Kidney (tissue), 14 donors: ENCODE measurements around the gene DUSP22. TPM values are rescaled to one million over a fixed set of nuclear protein-coding genes. Genes with fewer than 3 reads are reported as not detected.

Experiments used
- DNase-seq, 5 donors: peaks; one replicate each; pipeline ENCODE4 v3.0.0-alpha.2; 2013 to 2020
- FAIRE-seq: peaks from 2 replicates; lab custom pipeline; 2012; peaks lifted over from hg19 to GRCh38; lab: Jason Lieb, UNC
- H3K27ac ChIP-seq, 2 donors: one replicate each; pipeline ENCODE4 v1.7.0; 2013; ENCODE audit warnings: low read depth in 2 of 2, low read length in 2 of 2, inconsistent platforms in 1 of 2
- H3K27me3 ChIP-seq: one replicate; pipeline ENCODE4 v1.7.1; 2013; ENCODE audit warnings: low read length, inconsistent platforms; ENCODE audit not compliant: control insufficient read depth, insufficient read depth
- H3K36me3 ChIP-seq, 3 donors: one replicate each; pipeline versions ENCODE4 v1.7.0 to v1.7.1; 2013; ENCODE audit warnings: low read length in 3 of 3, control low read depth in 1 of 3, inconsistent platforms in 1 of 3; ENCODE audit not compliant: insufficient read depth in 3 of 3, control insufficient read depth in 2 of 3
- H3K4me1 ChIP-seq, 3 donors: one replicate each; pipeline versions ENCODE4 v1.7.0 to v1.7.1; 2013; ENCODE audit warnings: low read length in 3 of 3, inconsistent platforms in 1 of 3, low read depth in 1 of 3; ENCODE audit not compliant: control insufficient read depth in 2 of 3, insufficient read depth in 2 of 3
- H3K4me3 ChIP-seq, 3 donors: one replicate each; pipeline versions ENCODE4 v1.7.0 to v1.8.1; 2013; ENCODE audit warnings: low read length in 3 of 3, control low read depth in 1 of 3, inconsistent platforms in 1 of 3
- H3K9ac ChIP-seq, 3 donors: one replicate each; pipeline versions ENCODE4 v1.7.0 to v1.7.1; 2013; ENCODE audit warnings: low read length in 3 of 3, control low read depth in 1 of 3, inconsistent platforms in 1 of 3
- H3K9me3 ChIP-seq, 3 donors: one replicate each; pipeline versions ENCODE4 v1.7.0 to v1.7.1; 2013; ENCODE audit warnings: low read length in 3 of 3, control low read depth in 1 of 3, inconsistent platforms in 1 of 3; ENCODE audit not compliant: control insufficient read depth in 2 of 3, insufficient read depth in 1 of 3
- CTCF ChIP-seq: IDR thresholded peaks from 3 replicates; pipeline ENCODE4 v1.5.1; 2012; ENCODE audit warnings: mild to moderate bottlenecking, moderate library complexity, borderline replicate concordance; ENCODE audit not compliant: insufficient read depth; ENCODE audit errors: extremely low read depth
- intact Hi-C: fragments of 100-400 bp; cut with DNase I; formaldehyde crosslinking; loops from one replicate; pipeline ENCODE4 v1.11.1; 2022
- polyA plus RNA-seq: library from polyadenylated mRNA; stranded (reverse); fragments of 350-450 nt; fragmentation: Illumina TruSeq; extraction: RNeasy Lipid Tissue Mini Kit (QIAGEN cat#74804); gene quantifications from one replicate; pipeline ENCODE4 v1.2.3, GENCODE V29; 2014; ENCODE audit warnings: low read depth, low replicate concordance; ENCODE audit not compliant: insufficient read depth
- total RNA-seq: library from RNA; stranded (reverse); fragmentation: NEBNext Ultra II Directional; extraction: Animal tissue kit (Norgen Biotek cat#: 25700); gene quantifications from one replicate; pipeline ENCODE4 v1.2.1, GENCODE V29; 2021
- donor health status: control.
- donor health status: control.
- donor health status: control.
- donor health status: control.
- donor health status: control.
- donor health status: DM: yes; HTN: yes; CAD: no.
- donor health status: Normal renal cell carcinoma (clear cell type).

Gene DUSP22
- total and polyA plus RNA-seq, 2 donors from 2014 or later = 24.0 to 60.7 TPM

- no peak overlapping the region for H3K9ac ChIP-seq
Measured at GRCh38 chr6:343226-343935, 51.1 kb downstream of the DUSP22 start.

GRCh38 chr6:343960-344815 lies 51.9 kb downstream of the DUSP22 start:
- Histone ChIP-seq H3K4me1 (peaks cover 0 to 3% (median 0%) of the 10 kb centered on the region in 3 donors), H3K27ac (no peak overlapping the region), H3K27me3 (no peaks in the 10 kb centered on the region), H3K4me3 (no peak overlapping the region), H3K36me3 (peaks cover 0 to 6% (median 6%) of the 10 kb centered on the region in 3 donors), H3K9me3 (no peaks in the 10 kb centered on the region), H3K9ac (no peak overlapping the region)
- FAIRE-seq (no peak), DNase-seq (peak in 1 of 5 donors; percentile 69)
- no peak for TF ChIP-seq CTCF
- intact Hi-C loops = no loop called here

More at GRCh38 chr6:343226-343935, 51.1 kb downstream of the DUSP22 start:
- Histone ChIP-seq H3K36me3 (peaks cover 0 to 5% (median 3%) of the 10 kb centered on the region in 3 donors), H3K27me3 (no peaks in the 10 kb centered on the region), H3K9me3 (no peaks in the 10 kb centered on the region), H3K4me1 (peaks cover 0 to 9% (median 0%) of the 10 kb centered on the region in 3 donors), H3K27ac (no peak overlapping the region), H3K4me3 (no peak overlapping the region)
- no peak for TF ChIP-seq CTCF
- DNase-seq = no peak
- FAIRE-seq = no peak
- intact Hi-C loops = no loop called here

GRCh38 chr6:344816-345340 lies 52.6 kb downstream of the DUSP22 start:
- Histone ChIP-seq H3K9me3 (no peaks in the 10 kb centered on the region), H3K9ac (no peak overlapping the region), H3K27ac (no peak overlapping the region), H3K4me3 (no peak overlapping the region), H3K4me1 (no peaks in the 10 kb centered on the region), H3K36me3 (peaks cover 0 to 6% (median 6%) of the 10 kb centered on the region in 3 donors), H3K27me3 (no peaks in the 10 kb centered on the region)
- no peak for TF ChIP-seq CTCF
- FAIRE-seq (no peak), DNase-seq (peak in 1 of 5 donors; percentile 62)
- intact Hi-C loops = no loop called here
